Peyer's patch (tissue), 4 donors: Measurements from ENCODE around the gene CARD10. TPM values are rescaled to one million over a fixed set of nuclear protein-coding genes. Genes with fewer than 3 reads are reported as not detected.

Experiments
- DNase-seq, 3 donors: peaks; one replicate each; pipeline ENCODE4 v3.0.0-alpha.2; 2017 to 2019
- H3K27ac ChIP-seq, 4 donors: fragments of 200-600 bp; sonication (generic); one replicate each; pipeline ENCODE4 v1.5.1; 2016 to 2019
- H3K27me3 ChIP-seq, 2 donors: fragments of 200-600 bp; sonication (generic); one replicate each; pipeline ENCODE4 v1.5.1; 2019
- H3K36me3 ChIP-seq, 3 donors: fragments of 200-600 bp; sonication (generic); one replicate each; pipeline ENCODE4 v1.5.1; 2016 to 2019
- H3K4me1 ChIP-seq, 4 donors: fragments of 200-600 bp; sonication (generic); one replicate each; pipeline ENCODE4 v1.5.1; 2016 to 2019
- H3K4me3 ChIP-seq, 4 donors: fragments of 200-600 bp; sonication (generic); 1 replicate in 3 of 4; 2 replicates in 1 of 4; pipeline ENCODE4 v1.5.1; 2016 to 2019; ENCODE audit warnings: mild to moderate bottlenecking in 1 of 4
- H3K9me3 ChIP-seq, 4 donors: fragments of 200-600 bp; sonication (generic); one replicate each; pipeline ENCODE4 v1.5.1; 2016 to 2019; ENCODE audit warnings: mild to moderate bottlenecking in 1 of 4
- CTCF ChIP-seq, 6 experiments: fragments of 450-650 bp in 4 of 6; fragments of 200-600 bp in 2 of 6; sonication (generic) in 1 of 6; IDR thresholded peaks; one replicate each; pipeline ENCODE4 v1.5.1; 2017 to 2019; ENCODE audit warnings: antibody characterized with exemption in 6 of 6, mild to moderate bottlenecking in 3 of 6, moderate library complexity in 1 of 6
- POLR2A ChIP-seq, 2 donors: fragments of 450-650 bp; IDR thresholded peaks; one replicate each; pipeline ENCODE4 v1.5.1; 2017; ENCODE audit warnings: antibody characterized with exemption in 2 of 2, mild to moderate bottlenecking in 2 of 2, moderate library complexity in 2 of 2
- total RNA-seq, 4 donors: library from RNA; depleted of rRNA; stranded (reverse); fragments of >200 nt; gene quantifications; one replicate each; pipeline ENCODE4 v1.1.0, GENCODE V29; 2016

CARD10 gene
- total RNA-seq, 4 donors from 2014 or later = 74.3 to 142 (median 123) TPM

DNA sequence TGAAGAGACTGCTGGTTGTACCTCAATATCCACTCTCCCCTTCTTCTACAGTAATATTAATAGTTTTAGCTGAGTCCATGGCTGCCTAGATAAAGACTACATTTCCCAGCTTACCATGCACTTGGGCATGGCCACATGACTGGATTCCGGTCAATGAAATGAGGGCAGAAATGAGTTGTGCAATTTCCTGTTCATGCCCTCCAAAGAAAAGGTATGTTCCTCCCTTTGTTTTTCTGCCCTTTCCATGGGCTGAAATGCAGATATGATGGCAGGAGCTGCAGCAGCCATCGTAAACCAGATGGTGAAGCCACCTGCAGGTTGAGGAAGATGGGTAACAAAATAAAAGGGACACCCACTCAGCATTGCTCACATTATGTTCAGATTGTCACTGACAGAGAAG is 76.7 kb downstream of the CARD10 start:
- no peak overlapping the region for H3K27ac ChIP-seq
- H3K4me1 ChIP-seq = no peaks in the 10 kb centered on the region
- H3K4me3 ChIP-seq = no peak overlapping the region
- H3K36me3 ChIP-seq = no peaks in the 10 kb centered on the region
- no peak for TF ChIP-seq POLR2A (IDR thresholded peaks at IDR 0.05)
- no peak for TF ChIP-seq CTCF (IDR thresholded peaks at IDR 0.05)
- DNase-seq = no peak
- peaks cover 0 to 9% (median 0%) of the 10 kb centered on the region in 4 donors for H3K9me3 ChIP-seq
- H3K27me3 ChIP-seq = no peaks in the 10 kb centered on the region

- no peaks in the 10 kb centered on the region for H3K27me3 ChIP-seq
- no peak for DNase-seq
- no peak overlapping the region for H3K4me3 ChIP-seq
- H3K4me1 ChIP-seq = no peaks in the 10 kb centered on the region
- no peaks in the 10 kb centered on the region for H3K36me3 ChIP-seq
- peaks cover 0 to 9% (median 0%) of the 10 kb centered on the region in 4 donors for H3K9me3 ChIP-seq
- no peak overlapping the region for H3K27ac ChIP-seq
- no peak for TF ChIP-seq CTCF (IDR thresholded peaks at IDR 0.05)
- no peak for TF ChIP-seq POLR2A (IDR thresholded peaks at IDR 0.05)
Observed at GRCh38 chr22:37442135-37442534, 77.1 kb downstream of the CARD10 start.

DNA sequence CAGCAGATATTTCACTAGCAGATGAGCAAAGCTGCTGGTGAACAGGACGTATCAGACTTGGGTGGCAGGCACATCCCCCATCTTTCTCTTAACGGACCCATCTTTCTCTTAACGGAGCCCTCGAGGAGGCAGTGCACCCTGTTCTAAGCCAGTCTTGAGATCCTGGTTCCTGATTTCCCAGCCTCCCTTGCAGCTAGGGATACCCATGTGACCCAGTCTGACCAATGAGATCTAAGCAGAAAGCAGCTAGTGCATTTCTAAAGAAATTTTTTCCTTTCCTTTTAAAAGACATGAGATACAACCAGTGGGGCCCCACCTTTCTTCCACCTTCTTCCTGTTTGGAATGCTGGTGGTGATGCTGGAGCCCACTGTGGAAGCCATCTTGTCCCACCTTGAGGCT is 78.3 kb downstream of the CARD10 start:
- no peaks in the 10 kb centered on the region for H3K4me1 ChIP-seq
- no peak overlapping the region for H3K4me3 ChIP-seq
- DNase-seq = no peak
- peaks cover 0 to 9% (median 0%) of the 10 kb centered on the region in 4 donors for H3K9me3 ChIP-seq
- H3K27me3 ChIP-seq = no peaks in the 10 kb centered on the region
- H3K27ac ChIP-seq = no peak overlapping the region
- no peaks in the 10 kb centered on the region for H3K36me3 ChIP-seq
- no peak for TF ChIP-seq POLR2A (IDR thresholded peaks at IDR 0.05)
- no peak for TF ChIP-seq CTCF (IDR thresholded peaks at IDR 0.05)

Other genes starting within 250 kb of the CARD10 start
- 10 to 100 TPM; 13.5 to 75.9 (median 22.5) TPM for gene CYTH4, start 236.9 kb downstream of the CARD10 start, total RNA-seq
- under 1 TPM in 1 of 4 donors, not detected in 3; under 0.01 TPM for gene ELFN2, start 91.9 kb downstream of the CARD10 start, total RNA-seq
- gene MFNG, start 33.0 kb downstream of the CARD10 start, total RNA-seq = 10 to 100 TPM; 12.4 to 47.0 (median 26.5) TPM
- gene CDC42EP1, start 41.1 kb upstream of the CARD10 start, total RNA-seq = 10 to 100 TPM; 22.3 to 41.0 (median 34.7) TPM
- gene LGALS2, start 60.7 kb upstream of the CARD10 start, total RNA-seq = 100 to 1,000 TPM in 2 of 4 donors, 10 to 100 TPM in 2; 19.8 to 190 (median 92.7) TPM
- gene GGA1, start 89.4 kb upstream of the CARD10 start, total RNA-seq = 100 to 1,000 TPM in 3 of 4 donors, 10 to 100 TPM in 1; 67.1 to 189 (median 117) TPM
- gene SH3BP1, start 120.3 kb upstream of the CARD10 start, total RNA-seq = 100 to 1,000 TPM in 1 of 4 donors, 10 to 100 TPM in 3; 55.0 to 135 (median 71.8) TPM
- 100 to 1,000 TPM in 3 of 4 donors, 10 to 100 TPM in 1; 19.0 to 146 (median 111) TPM for gene PDXP, start 139.3 kb upstream of the CARD10 start, total RNA-seq
- gene LGALS1, start 156.2 kb upstream of the CARD10 start, total RNA-seq = 100 to 1,000 TPM in 1 of 4 donors, 10 to 100 TPM in 3; 44.8 to 352 (median 73.5) TPM
- gene NOL12, start 166.9 kb upstream of the CARD10 start, total RNA-seq = 100 to 1,000 TPM in 1 of 4 donors, 10 to 100 TPM in 3; 37.5 to 144 (median 57.1) TPM
- 10 to 100 TPM; 54.6 to 89.1 (median 83.6) TPM for gene TRIOBP, start 177.6 kb upstream of the CARD10 start, total RNA-seq